PC-9 (cell line): ENCODE measurements around the gene OLFML2A. TPM values are rescaled to one million over a fixed set of nuclear protein-coding genes. Genes with fewer than 3 reads are reported as not detected.

Experiments
- BruUV-seq: library from RNA; stranded (reverse); fragments of 400-500 nt; replicated peaks from 2 replicates; lab custom pipeline; 2021; lab: Mats Ljungman, UMichigan
- CTCF ChIA-PET: fragments of 300-600 bp; sonication (Branson Sonifier 250); formaldehyde crosslinking; loops from one replicate; lab custom pipeline; 2022; ENCODE audit warnings: antibody characterized with exemption; lab: Charles Lee
- POLR2A ChIA-PET: fragments of 300-600 bp; sonication (Branson Sonifier 250); formaldehyde crosslinking; loops from one replicate; lab custom pipeline; 2022; ENCODE audit warnings: antibody characterized with exemption; ENCODE audit not compliant: unreplicated experiment; lab: Charles Lee
- DNase-seq, 2 experiments: peaks; one replicate each; pipeline versions ENCODE4 v3.0.0 to v3.0.0-alpha.2; 2015 to 2022; ENCODE audit warnings: mixed read lengths in 1 of 2
- H2AFZ ChIP-seq: fragments of 200-600 bp; sonication (generic); 2 replicates; pipeline ENCODE4 v1.8.1; 2017; ENCODE audit warnings: antibody characterized with exemption
- H3F3A ChIP-seq: fragments of 200-600 bp; sonication (generic); 2 replicates; pipeline ENCODE4 v1.8.1; 2017; ENCODE audit warnings: antibody characterized with exemption, mild to moderate bottlenecking, low read depth; ENCODE audit not compliant: insufficient read depth
- H3K27ac ChIP-seq: fragments of 200-600 bp; sonication (generic); 2 replicates; pipeline ENCODE4 v1.6.1; 2016; ENCODE audit warnings: mixed run types
- H3K27me3 ChIP-seq: fragments of 200-600 bp; sonication (generic); 2 replicates; pipeline ENCODE4 v1.6.1; 2016; ENCODE audit warnings: low read depth, mixed run types; ENCODE audit not compliant: insufficient read depth
- H3K36me3 ChIP-seq: fragments of 200-600 bp; sonication (generic); 2 replicates; pipeline ENCODE4 v1.6.1; 2016; ENCODE audit warnings: low read depth, mixed run types
- H3K4me1 ChIP-seq: fragments of 200-600 bp; sonication (generic); replicated peaks from 2 replicates; pipeline ENCODE4 v1.6.1; 2016; ENCODE audit warnings: mixed run types; ENCODE audit not compliant: insufficient read depth
- H3K4me2 ChIP-seq: fragments of 200-600 bp; sonication (generic); 2 replicates; pipeline ENCODE4 v1.6.1; 2017; ENCODE audit warnings: mixed run types
- H3K4me3 ChIP-seq: fragments of 200-600 bp; sonication (generic); 2 replicates; pipeline ENCODE4 v1.6.1; 2016; ENCODE audit warnings: mixed run types
- H3K79me2 ChIP-seq: fragments of 200-600 bp; sonication (generic); 2 replicates; pipeline ENCODE4 v1.6.1; 2017; ENCODE audit warnings: low read depth, mixed run types
- H3K9me2 ChIP-seq: fragments of 200-600 bp; sonication (generic); 2 replicates; pipeline ENCODE4 v1.8.1; 2017; ENCODE audit warnings: mild to moderate bottlenecking; ENCODE audit not compliant: insufficient read depth
- H3K9me3 ChIP-seq: fragments of 200-600 bp; sonication (generic); 2 replicates; pipeline ENCODE4 v1.8.1; 2016; ENCODE audit warnings: low read depth; ENCODE audit not compliant: insufficient read depth
- H4K20me1 ChIP-seq: fragments of 200-600 bp; sonication (generic); 2 replicates; pipeline ENCODE4 v1.8.1; 2017; ENCODE audit not compliant: insufficient read depth
- CTCF ChIP-seq: fragments of 200-600 bp; sonication (generic); conservative IDR thresholded peaks from 2 replicates; pipeline ENCODE4 v1.6.1; 2017; ENCODE audit warnings: mixed run types, antibody characterized with exemption, mild to moderate bottlenecking, moderate library complexity
- EZH2 ChIP-seq: fragments of 200-600 bp; sonication (generic); IDR thresholded peaks from 2 replicates; pipeline ENCODE4 v1.8.0; 2017; ENCODE audit warnings: antibody characterized with exemption, low read depth
- intact Hi-C: fragments of 100-400 bp; cut with micrococcal nuclease; formaldehyde crosslinking; loops from one replicate; pipeline ENCODE4 v1.10.0; 2022; ENCODE audit not compliant: unreplicated experiment
- total RNA-seq: library from RNA; stranded (reverse); gene quantifications from 2 replicates; pipeline ENCODE4 v1.2.3, GENCODE V29; 2021

OLFML2A gene
- total RNA-seq, 1 experiment from 2014 or later, result 5.7 TPM

GRCh38 chr9:124782661-124783574, 6.0 kb downstream of the OLFML2A start:
- Histone ChIP-seq H3K27me3 (no peaks in the 10 kb centered on the region), H3K4me2 (no peak overlapping the region), H3F3A (peaks cover 12% of the 10 kb centered on the region; the same call in 1 of the 2 replicates), H3K9me3 (no peaks in the 10 kb centered on the region), H3K4me3 (no peak overlapping the region), H3K79me2 (no peaks in the 10 kb centered on the region), H4K20me1 (no peaks in the 10 kb centered on the region), H3K36me3 (no peaks in the 10 kb centered on the region), H2AFZ (no peak overlapping the region), H3K9me2 (no peaks in the 10 kb centered on the region), H3K27ac (no peak overlapping the region), H3K4me1 (peaks cover 18% of the 10 kb centered on the region)
- POLR2A ChIA-PET, result no interaction called here
- CTCF ChIA-PET, result interaction anchor here (1.0 kb wide), 1 partner anchor 69 kb away, joined by 3 read pairs; no protein-coding TSS in a partner anchor
- no peak for TF ChIP-seq EZH2
- no peak for TF ChIP-seq CTCF
- no TSS peak for BruUV-seq
- intact Hi-C loops, result no loop called here
- no peak for DNase-seq

GRCh38 chr9:124783830-124784229, 6.9 kb downstream of the OLFML2A start:
- Histone ChIP-seq H3K9me3 (no peaks in the 10 kb centered on the region), H3K79me2 (no peaks in the 10 kb centered on the region), H3K4me3 (no peak overlapping the region), H3K27me3 (no peaks in the 10 kb centered on the region), H4K20me1 (no peaks in the 10 kb centered on the region), H3F3A (peaks cover 6% of the 10 kb centered on the region; the same call in 1 of the 2 replicates), H3K4me2 (no peak overlapping the region), H3K9me2 (no peaks in the 10 kb centered on the region), H3K36me3 (no peaks in the 10 kb centered on the region), H3K27ac (no peak overlapping the region), H2AFZ (no peak overlapping the region), H3K4me1 (peaks cover 12% of the 10 kb centered on the region)
- DNase-seq, result no peak
- ChIA-PET POLR2A (no interaction called here), CTCF (interaction anchor here (0.6 kb wide), 1 partner anchor 8 kb away, joined by 4 read pairs; no protein-coding TSS in a partner anchor)
- TF ChIP-seq EZH2, result no peak
- TF ChIP-seq CTCF, result no peak
- no TSS peak for BruUV-seq
- intact Hi-C loops, result no loop called here

GRCh38 chr9:124784509-124784908, 7.6 kb downstream of the OLFML2A start:
- Histone ChIP-seq H4K20me1 (no peaks in the 10 kb centered on the region), H3F3A (no peaks in the 10 kb centered on the region; the same call in 1 of the 2 replicates), H3K36me3 (no peaks in the 10 kb centered on the region), H3K9me2 (no peaks in the 10 kb centered on the region), H3K27me3 (no peaks in the 10 kb centered on the region), H3K4me3 (no peak overlapping the region), H3K9me3 (no peaks in the 10 kb centered on the region), H3K4me2 (no peak overlapping the region), H3K79me2 (no peaks in the 10 kb centered on the region), H3K4me1 (peaks cover 7% of the 10 kb centered on the region), H2AFZ (no peak overlapping the region), H3K27ac (no peak overlapping the region)
- DNase-seq, result no peak
- POLR2A ChIA-PET, result no interaction called here
- BruUV-seq, result no TSS peak
- CTCF ChIA-PET, result no interaction called here
- intact Hi-C loops, result no loop called here
- TF ChIP-seq CTCF (no peak), EZH2 (no peak)
